ENCODE data around the gene FAM184A.
"Not testable (repeated sequence)": the region's sequence is repeated elsewhere in the genome, so short reads cannot be mapped to it uniquely, and the experiment has no call there.

FAM184A gene

GRCh38 chr6:119020597-119021561 is 57.6 kb downstream of the FAM184A start:
- DNase-seq, result no peak

GRCh38 chr6:119015165-119015564 is 63.3 kb downstream of the FAM184A start:
- DNase-seq, result not testable (repeated sequence)

- DNase-seq, result no peak
These were observed 65.9 kb downstream of the FAM184A start for GRCh38 chr6:119012521-119012920.

- not testable (repeated sequence) for DNase-seq
These were observed 69.2 kb downstream of the FAM184A start for GRCh38 chr6:119009266-119009665.

GRCh38 chr6:119006974-119007373 is 71.5 kb downstream of the FAM184A start:
- DNase-seq, result no peak

- DNase-seq, result no peak
These were observed 76.4 kb downstream of the FAM184A start for GRCh38 chr6:119002069-119002468.

- DNase-seq, result no peak
These were observed 78.9 kb downstream of the FAM184A start for GRCh38 chr6:118999494-119000040.

GRCh38 chr6:118997426-118997825 is 81.0 kb downstream of the FAM184A start:
- not testable (repeated sequence) for DNase-seq

- DNase-seq, result no peak
These were observed 82.1 kb downstream of the FAM184A start for GRCh38 chr6:118996289-118996820.

- DNase-seq, result no peak
These were observed 84.6 kb downstream of the FAM184A start for GRCh38 chr6:118993803-118994251.

- DNase-seq, result no peak
These were observed 85.1 kb downstream of the FAM184A start for GRCh38 chr6:118993358-118993757.

GRCh38 chr6:118992186-118992795 is 86.2 kb downstream of the FAM184A start:
- no peak for DNase-seq

GRCh38 chr6:118986312-118986711 is 92.2 kb downstream of the FAM184A start:
- DNase-seq, result no peak

- no peak for DNase-seq
These were observed 93.2 kb downstream of the FAM184A start for GRCh38 chr6:118985123-118985830.

- DNase-seq, result no peak
These were observed 94.1 kb downstream of the FAM184A start for GRCh38 chr6:118984342-118984741.

- no peak for DNase-seq
These were observed 95.9 kb downstream of the FAM184A start for GRCh38 chr6:118982575-118982911.

GRCh38 chr6:118981884-118982574 is 96.4 kb downstream of the FAM184A start:
- no peak for DNase-seq

GRCh38 chr6:118980063-118980462 is 98.4 kb downstream of the FAM184A start:
- no peak for DNase-seq

GRCh38 chr6:118974790-118975189 is 103.7 kb downstream of the FAM184A start:
- no peak for DNase-seq

- DNase-seq, result no peak
These were observed 106.8 kb downstream of the FAM184A start for GRCh38 chr6:118971682-118972081.

GRCh38 chr6:118970866-118971265 is 107.6 kb downstream of the FAM184A start:
- no peak for DNase-seq
